ENCODE measurements around the gene GRP.
A peak's percentile ranks its signal among the peaks of the same experiment; 100 is the strongest.
"Not testable (repeated sequence)": the region's sequence is repeated elsewhere in the genome, so short reads cannot be mapped to it uniquely, and the experiment has no call there.

GRP gene

DNA sequence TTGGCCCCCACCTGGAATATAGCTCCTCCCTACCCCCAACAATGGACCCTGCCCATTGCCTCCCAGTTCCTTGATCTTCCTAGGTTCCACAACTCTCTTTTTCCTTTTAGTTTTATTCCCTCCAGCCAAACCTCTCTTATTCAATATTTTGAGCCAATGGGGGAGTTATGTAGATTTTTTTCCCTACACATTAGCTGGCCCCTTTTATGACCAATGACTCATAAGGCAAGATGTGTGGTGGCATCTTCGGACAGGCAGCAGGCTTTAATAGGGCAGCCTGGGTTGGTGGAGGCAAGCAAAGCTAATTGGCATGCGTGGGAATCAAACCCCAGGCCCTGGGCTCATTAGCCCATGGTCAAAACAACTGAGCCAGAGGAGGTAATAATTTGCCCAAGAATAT is 9.2 kb downstream of the GRP start:
- no peak for DNase-seq (ENCODE audit: low spot score)

DNA sequence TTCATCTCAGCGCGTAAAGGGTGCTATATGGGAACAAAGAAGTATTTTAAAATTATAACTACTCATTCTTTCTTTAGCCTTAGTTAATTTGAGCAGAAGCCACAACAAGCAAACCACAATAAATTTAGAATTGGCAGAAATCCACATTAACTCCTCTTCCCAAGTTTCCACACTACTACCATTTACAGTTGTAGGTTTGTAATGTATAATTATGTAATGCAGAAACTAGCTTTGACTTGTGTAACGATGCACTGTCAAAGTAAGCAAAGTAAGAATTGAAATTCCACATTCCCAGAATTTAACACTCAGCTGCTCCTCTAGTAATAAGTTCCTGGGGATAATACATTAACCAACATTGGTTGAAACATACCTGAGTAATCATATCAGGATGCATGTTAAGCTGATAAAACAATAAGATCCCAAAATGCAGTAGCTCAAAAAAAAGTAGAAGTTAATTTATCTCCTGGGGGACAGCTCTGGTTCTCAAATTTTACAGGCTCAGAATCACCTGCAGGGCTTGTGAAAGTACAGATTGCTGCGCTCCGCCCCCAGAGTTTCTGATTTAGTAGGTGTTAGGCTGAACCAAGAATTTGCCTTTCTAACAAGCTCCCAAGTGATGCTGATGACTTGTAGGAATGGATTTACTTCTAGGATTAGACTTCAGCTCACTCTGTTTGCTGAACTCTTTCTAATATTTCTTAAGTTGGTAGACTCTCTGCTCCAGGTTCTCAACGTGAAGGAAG is 9.9 kb downstream of the GRP start:
- DNase-seq (ENCODE audit: low spot score) = no peak

DNA sequence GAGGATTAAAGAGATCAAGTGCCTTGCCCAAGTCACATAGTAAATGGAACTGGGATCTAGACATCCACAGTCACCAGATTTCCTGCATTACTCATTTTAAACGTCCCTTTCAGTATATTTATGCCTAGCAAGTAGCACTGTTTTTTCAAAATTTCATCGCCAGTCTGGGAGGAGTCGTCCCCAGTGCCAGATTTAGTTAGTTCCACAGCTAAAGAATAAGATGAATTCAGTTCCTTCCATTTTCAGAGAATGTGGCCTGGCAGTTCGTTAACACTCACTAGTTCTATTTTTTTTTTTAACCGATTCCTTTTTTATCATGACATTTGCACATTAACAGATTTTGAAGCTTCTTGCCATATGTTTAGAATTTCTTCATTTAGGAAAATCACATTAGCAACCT is 11.2 kb downstream of the GRP start:
- DNase-seq (ENCODE audit: low spot score) = no peak

DNA sequence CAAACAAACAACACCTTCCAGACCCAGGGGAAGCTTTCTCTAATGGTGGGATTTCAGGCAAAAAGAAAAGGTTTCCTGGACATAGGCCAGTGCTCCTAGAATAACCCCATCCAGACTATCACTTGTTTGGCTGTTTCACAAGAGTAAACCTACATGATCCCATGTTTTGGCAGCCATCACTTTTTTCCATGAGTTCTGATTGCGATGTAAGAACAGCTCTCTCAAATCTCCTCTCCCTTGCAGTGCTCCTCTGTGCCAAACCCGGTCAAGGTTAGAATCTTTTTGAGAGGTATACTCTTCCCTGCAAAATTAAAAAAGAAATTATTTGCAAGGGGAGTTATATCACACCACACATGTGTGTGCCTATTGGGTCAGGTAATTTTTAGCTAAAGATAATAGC is 11.9 kb downstream of the GRP start:
- no peak for DNase-seq (ENCODE audit: low spot score)

DNA sequence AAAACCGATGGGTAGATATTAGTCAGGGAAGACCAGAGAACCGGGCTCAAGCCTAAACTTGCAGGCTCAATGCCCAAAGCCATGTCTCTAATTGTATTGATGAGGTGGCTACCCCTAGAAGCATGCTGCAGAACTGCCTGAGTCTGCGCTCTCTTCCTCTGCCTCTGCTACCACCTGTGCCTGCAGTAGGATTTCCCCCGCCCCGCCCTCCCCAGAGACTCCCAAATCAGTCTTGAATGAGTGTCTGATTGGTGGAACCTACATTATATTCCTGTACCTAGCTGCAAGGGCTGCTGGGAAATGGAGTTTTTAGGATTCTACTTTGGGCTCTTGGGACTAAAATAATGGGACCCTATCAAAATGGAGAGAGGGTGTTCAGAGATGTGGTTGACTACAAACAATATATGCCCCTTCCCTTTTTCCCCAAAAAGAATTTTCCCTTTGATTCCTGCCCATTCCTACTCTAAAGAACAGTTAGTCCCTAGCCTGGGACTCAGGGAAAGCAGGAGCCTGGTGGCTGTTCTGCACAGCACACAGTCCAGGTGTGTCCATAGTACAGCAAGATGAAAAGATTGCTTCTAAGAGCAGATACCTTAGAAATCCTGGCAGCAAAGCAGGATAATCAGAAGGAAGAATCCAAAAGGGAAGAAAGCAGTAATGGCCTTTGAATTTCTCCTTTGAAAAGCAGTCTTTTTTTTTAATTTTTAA is 12.5 kb downstream of the GRP start:
- DNase-seq (ENCODE audit: low spot score) = no peak

DNA sequence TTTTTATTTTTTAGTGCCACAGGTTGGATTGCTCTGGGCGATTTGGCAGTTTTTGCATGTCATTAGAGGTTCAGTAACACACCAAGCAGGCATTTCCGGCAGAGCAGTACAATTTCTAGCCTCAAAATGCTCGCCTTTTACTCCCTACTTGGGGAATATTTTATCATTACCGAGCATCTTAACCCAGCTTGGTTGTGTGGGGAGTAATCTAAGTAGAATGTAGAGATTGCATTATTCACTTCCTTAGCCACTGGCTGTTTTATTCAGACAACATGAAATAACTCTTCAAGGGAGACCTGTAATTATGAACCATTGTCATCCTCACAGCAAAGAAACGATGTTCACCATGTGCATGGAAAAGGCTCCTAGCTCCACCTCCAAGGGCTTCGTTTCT is 13.1 kb downstream of the GRP start:
- no peak for DNase-seq (ENCODE audit: low spot score)

DNA sequence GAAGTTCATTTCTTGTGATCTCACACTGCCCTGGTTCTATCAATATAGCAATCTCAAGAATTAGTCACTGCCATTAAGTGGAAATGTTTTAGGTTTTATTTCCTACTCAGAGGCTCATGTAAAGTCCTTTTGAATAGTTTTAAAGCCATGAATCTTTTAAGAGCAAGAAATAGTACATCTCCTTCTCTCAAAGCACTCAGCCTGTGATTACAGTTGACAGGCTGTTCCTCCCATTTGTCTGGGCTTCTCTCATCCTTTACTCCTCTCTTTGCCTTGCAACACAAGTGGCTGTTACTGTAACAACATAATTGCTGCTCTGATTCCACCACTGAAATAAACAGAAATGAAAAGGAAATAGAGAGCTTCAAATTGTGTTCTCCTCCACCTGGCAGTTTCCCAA is 18.4 kb downstream of the GRP start:
- peak; percentile 37 for DNase-seq (ENCODE audit: low spot score)

DNA sequence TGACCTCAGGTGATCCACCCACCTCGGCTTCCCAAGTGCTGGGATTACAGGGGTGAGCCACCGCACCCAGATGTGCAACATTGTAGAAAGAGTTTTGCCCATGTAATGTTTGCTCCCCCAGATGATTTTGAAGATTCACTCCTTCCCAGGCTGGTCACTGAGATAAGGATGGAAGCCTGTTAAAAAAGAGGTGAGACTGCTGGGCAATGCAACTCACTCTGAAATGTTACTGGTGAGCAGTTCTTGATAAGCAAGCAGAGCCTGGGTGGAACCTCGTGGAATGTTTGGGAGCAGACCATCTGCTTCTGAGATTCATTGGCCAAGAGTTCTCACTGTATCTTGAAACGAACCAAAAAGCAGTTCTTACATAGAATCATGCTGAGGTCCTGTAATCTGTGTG is 19.7 kb downstream of the GRP start:
- no peak for DNase-seq (ENCODE audit: low spot score)

DNA sequence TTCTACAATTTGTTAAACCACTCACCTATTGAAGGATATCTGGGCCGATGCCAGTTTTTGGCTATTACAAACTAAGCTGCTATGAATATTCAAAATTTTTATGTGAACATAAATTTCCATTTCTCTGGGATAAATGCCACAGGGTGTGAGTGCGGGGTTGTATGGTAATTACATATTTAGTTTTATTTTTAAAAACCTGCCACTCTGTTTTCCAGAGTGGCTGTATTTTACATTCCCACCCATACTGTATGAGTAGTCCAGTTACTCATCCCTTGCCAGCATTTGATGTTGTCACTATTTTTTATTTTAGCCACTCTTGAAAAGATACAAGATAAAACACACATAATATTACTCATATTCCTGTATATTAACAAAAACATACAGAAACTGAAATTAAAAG is 22.9 kb downstream of the GRP start:
- no peak for DNase-seq (ENCODE audit: low spot score)

DNA sequence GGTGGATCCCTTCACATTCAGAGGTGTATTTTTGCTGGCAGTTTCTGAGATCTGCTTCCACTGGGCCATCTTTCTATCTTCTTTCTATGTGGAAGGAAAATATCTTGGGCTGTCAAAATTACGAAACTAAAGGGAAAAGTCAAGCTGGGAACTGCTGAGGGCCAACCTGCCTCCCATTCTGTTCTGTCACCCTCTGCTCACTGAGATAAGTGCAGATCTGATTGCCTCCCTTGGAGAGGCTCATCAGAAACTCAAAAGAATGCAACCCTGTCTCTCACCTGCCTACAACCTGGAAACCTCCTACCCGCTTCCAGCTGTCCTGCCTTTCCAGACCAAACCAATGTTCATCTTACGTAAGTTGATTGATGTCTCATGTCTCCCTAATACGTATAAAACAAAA is 26.8 kb downstream of the GRP start:
- no peak for DNase-seq (ENCODE audit: low spot score)

DNA sequence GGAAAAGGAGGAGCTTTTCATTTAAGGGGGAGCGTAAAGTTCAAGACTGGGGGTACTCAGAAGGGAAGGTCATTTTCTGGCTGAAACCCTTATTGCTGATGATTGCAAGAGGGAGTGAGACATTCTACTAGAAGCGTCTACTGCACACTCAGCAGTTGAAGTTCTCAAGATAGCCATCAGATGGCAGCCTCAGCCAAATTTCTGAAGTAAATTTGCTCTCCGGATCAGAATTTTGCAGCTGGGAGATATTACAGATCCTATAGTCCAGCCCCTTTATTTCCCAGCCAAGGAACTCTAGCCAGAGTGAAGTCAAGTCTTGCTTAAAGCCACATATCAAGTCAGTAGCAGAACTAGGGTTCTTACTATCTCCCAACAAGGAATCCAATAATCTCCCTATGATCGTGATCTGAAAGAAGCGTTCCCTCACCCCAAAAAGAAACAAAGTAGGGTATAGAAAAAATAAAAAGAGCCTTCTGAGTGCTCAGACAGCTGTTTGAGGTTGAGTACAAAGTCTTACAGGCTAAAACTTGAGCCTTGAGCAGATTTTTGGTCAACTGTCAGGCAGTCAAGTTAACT is 29.3 kb downstream of the GRP start:
- DNase-seq (ENCODE audit: low spot score) = peak; percentile 78

DNA sequence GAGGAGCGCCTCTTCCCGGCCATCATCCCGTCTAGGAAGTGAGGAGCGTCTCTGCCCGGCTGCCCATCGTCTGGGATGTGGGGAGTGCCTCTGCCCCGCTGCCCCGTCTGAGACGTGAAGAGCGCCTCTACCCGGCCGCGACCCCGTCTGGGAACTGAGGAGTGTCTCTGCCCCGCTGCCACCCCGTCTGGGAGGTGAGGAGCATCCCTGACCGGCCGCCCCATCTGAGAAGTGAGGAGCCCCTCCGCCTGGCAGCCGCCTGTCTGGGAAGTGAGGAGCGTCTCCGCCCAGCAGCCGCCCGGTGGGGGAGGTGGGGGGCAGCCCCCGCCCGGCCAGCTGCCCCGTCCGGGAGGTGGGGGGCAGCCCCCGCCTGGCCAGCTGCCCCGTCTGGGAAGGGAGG is 35.5 kb downstream of the GRP start:
- DNase-seq (ENCODE audit: low spot score) = not testable (repeated sequence)

DNA sequence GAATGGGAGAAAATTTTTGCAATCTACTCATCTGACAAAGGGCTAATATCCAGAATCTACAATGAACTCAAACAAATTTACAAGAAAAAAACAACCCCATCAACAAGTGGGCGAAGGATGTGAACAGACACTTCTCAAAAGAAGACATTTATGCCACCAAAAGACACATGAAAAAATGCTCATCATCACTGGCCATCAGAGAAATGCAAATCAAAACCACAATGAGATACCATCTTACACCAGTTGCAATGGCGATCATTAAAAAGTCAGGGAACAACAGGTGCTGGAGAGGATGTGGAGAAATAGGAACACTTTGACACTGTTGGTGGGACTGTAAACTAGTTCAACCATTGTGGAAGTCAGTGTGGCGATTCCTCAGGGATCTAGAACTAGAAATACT is 41.9 kb downstream of the GRP start:
- DNase-seq (ENCODE audit: low spot score) = not testable (repeated sequence)

DNA sequence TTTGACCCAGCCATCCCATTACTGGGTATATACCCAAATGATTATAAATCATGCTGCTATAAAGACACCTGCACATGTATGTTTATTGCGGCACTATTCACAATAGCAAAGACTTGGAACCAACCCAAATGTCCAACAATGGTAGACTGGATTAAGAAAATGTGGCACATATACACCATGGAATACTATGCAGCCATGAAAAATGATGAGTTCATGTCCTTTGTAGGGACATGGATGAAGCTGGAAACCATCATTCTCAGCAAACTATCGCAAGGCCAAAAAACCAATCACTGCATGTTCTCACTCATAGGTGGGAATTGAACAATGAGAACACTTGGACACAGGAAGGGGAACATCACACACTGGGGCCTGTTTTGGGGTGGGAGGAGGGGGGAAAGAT is 42.3 kb downstream of the GRP start:
- DNase-seq (ENCODE audit: low spot score) = not testable (repeated sequence)

DNA sequence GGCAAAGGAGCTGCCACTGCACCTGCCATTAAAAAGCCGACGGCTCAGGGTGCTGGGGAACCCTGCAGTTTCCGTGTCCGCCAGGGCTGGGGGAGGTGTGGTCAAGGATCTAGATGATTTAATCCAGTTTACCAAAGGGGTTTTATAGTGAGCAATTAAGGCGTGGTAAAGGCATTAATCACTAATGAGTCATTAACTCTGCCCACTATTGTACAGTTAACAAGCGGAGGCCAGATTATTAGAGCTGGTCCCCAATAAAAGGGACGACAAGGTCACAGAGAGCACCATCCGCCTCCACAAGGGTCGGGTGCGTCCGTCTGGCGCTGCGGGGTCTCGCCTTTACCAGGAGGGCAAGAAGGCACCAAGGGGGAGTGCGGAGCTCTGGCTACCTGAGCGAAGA is 43.7 kb downstream of the GRP start:
- no peak for DNase-seq (ENCODE audit: low spot score)

DNA sequence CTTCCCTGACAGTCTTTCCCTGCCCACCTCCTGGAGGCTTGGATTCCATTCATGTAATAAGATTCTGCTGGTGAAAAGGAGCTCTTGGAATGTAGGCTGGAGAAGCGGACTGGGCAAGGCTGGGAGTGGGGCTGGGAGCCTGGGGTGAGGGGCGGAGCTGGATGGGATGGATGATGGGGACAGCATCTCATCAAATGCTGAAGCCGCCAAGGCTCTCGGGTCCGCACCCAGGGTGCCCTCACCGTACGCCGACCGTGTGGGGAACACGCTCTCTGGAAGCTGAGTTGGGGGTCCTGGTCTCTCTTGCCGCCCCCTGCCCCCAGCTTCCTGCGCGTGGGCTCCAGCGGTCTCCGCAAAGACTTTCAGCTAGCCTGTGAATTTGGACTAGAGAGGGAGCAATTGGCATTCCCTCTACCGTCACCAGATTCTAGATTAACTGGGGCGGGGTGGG is 44.2 kb downstream of the GRP start:
- DNase-seq (ENCODE audit: low spot score) = no peak

DNA sequence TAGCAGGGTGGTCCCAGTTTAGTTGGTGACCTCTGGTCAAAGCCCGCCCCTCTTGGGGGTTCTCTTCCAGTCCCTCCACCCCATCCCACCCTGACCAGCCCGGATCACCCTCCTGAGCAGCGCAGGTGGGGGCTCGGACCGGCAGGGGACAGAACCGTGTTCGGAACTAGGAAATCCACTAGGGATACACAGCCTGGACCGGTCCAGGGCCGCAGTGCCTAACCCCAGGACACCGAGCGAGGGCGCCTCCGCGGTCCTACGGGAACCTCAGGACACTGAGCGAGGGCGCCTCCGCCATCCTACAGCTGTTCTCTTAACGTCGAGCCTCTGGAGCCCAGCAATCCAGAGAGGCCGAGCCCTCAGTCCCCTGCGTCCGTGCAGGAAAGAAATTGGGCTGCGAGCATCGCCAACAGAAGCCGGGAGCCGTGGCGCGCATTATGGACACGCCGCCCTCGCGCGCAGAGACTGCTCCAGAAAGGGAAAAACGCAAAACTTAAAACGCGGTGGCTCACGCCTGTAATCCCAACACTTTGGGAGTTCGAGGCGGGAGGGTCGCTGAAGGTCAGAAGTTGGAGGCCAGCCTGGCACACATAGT is 44.8 kb downstream of the GRP start:
- no peak for DNase-seq (ENCODE audit: low spot score)

DNA sequence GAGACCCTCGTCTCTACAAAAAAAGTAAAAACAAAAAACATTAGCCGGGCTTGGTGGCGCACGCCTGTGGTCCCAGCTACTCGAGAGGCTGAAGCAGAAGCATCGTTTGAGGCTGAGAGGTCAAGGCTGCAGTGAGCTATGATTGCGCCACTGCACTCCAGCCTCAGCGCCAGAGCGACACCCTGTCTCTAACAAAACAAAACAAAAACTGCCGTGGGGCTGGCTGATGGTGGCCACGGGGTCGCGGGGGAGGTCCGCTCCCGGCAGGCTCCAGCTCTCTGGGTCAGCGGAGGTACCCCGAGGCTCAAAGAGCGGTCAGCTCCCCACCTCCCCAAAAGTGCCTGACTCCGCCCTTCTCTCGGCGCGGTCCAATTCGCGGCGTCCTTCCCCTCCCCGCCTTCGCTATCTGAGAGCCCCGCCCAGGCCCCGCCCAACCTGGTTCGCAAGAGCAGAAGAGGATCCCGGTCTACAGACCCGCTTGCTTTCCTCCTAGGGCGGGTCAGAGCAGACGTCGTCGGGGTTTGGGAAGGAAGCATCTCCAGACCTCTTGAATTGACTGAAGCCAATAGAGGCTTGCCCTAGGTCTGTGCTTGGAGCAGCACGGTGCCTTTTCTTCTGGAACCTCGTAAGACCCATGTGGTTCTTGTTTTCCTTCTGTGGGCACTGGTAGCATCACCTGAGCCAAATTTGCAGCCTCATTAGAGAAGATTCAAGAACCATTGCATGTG is 45.5 kb downstream of the GRP start:
- no peak for DNase-seq (ENCODE audit: low spot score)

DNA sequence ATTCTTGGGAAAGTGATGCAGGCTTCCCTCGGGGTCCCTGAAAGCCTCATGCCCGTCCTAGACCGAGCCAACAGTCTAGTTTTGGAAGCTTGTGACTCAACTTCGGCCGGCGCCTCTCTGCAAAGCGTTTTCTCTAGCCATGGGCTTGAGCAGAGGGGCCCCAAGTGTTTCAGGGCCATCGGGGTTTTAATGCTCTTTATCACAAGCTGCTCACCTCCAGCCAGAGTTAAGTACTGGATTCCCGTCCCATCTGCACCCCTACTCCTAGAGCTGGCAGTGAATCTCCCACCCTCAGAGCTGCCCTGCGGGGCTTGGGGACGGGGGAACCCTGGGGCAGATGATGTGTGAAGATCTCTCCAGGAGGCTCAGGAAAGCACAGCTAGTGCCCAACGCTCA is 46.0 kb downstream of the GRP start:
- DNase-seq (ENCODE audit: low spot score) = no peak

DNA sequence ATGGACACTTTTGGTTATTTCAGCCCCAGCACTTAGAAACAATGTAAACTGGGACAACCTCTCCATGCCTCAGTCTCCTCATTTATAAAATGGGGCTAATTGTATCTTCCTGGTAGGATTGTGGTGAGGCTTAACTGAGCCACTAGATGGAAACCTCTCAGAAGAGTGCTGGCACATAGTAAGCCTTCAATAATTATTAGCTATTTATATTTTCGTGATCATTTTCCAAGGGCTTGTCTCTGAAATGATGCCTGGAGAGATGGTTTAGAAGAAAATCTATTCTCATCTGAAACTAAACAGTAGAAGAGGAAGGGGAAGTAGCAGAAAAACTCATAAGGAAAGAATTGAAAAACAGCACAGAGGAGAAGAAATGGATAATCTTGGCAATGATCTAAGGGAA is 46.5 kb downstream of the GRP start:
- DNase-seq (ENCODE audit: low spot score) = no peak

DNA sequence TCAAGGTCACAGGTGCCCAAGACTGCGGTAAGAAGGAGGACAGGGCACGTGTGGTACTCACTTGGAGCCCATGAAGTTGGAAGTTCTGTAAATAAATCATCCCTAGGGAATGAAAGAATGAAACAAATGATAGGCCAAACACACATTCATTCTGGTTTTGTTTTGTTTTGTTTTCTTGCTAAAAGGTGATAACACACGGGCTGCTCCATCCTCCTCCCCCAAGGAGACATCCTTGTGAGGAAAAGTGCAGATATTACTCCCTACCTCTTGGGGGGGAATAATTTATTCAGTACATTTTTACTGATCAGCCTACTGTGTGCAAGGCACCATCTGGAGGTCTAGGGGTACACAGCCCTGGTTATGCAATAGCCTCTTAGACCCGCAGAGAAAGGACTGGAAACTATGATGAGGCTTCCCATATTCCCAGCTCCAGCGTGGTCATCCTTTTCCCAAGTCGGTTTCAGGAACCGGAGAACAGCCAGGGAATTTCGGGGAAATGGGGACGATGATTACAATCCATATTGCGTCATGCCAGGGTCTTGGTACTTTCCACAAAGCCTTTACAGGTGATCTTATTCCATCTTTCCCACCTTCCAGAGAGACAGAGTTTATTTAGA is 47.0 kb downstream of the GRP start:
- DNase-seq (ENCODE audit: low spot score) = no peak

Measured in Ammon's horn (tissue), 1 donor.